A549 (cell line): ENCODE measurements around the gene ROR2.

ENCODE experiments used
- BHLHE40 ChIP-seq: IDR thresholded peaks from 2 replicates; pipeline ENCODE4 v1.6.1; 2012; ENCODE audit warnings: low read depth, low read length, inconsistent platforms
- CBX2 ChIP-seq: fragments of 200-600 bp; sonication (generic); IDR thresholded peaks from 2 replicates; pipeline ENCODE4 v1.6.1; 2016; ENCODE audit warnings: low read depth, mild to moderate bottlenecking, borderline replicate concordance
- EP300 ChIP-seq, 2 experiments: fragments of >200 bp; sonication (Bioruptor Twin); formaldehyde crosslinking; IDR thresholded peaks; 2 replicates in 1 of 2; 3 replicates in 1 of 2; pipeline ENCODE4 v1.6.1; 2016 to 2017
- FOSL2 ChIP-seq, 2 experiments: fragments of 450-650 bp in 1 of 2; fragments of >200 bp in 1 of 2; sonication (Bioruptor Twin) in 1 of 2; formaldehyde crosslinking; IDR thresholded peaks; 2 replicates each; pipeline versions ENCODE4 v1.5.0 to v1.6.1; 2016 to 2020; ENCODE audit warnings: mild to moderate bottlenecking in 1 of 2, moderate library complexity in 1 of 2
- MYC ChIP-seq: IDR thresholded peaks from 2 replicates; pipeline ENCODE4 v1.6.1; 2012; ENCODE audit warnings: mild to moderate bottlenecking, inconsistent platforms, low read length, improper control_type of control experiment, borderline replicate concordance
- PHF8 ChIP-seq: fragments of 200-600 bp; sonication (generic); IDR thresholded peaks from 2 replicates; pipeline ENCODE4 v1.6.1; 2016; ENCODE audit warnings: low read depth, mild to moderate bottlenecking, antibody characterized with exemption, moderate library complexity, borderline replicate concordance
- POLR2A ChIP-seq: IDR thresholded peaks from 2 replicates; pipeline ENCODE4 v1.6.1; 2012; ENCODE audit warnings: mild to moderate bottlenecking, low read length
- RAD21 ChIP-seq, 2 experiments: fragments of >200 bp in 1 of 2; sonication (Bioruptor Twin) in 1 of 2; formaldehyde crosslinking in 1 of 2; IDR thresholded peaks in 1 of 2; conservative IDR thresholded peaks in 1 of 2; 2 replicates in 1 of 2; 3 replicates in 1 of 2; pipeline ENCODE4 v1.6.1; 2012 to 2018; ENCODE audit warnings: inconsistent platforms in 1 of 2
- RFX5 ChIP-seq: fragments of 450-650 bp; IDR thresholded peaks from 2 replicates; pipeline ENCODE4 v1.7.1; 2014; ENCODE audit warnings: antibody characterized with exemption, mild to moderate bottlenecking, moderate library complexity
- ZFP36 ChIP-seq: fragments of 450-650 bp; IDR thresholded peaks from 2 replicates; pipeline ENCODE4 v1.6.1; 2014; ENCODE audit warnings: borderline replicate concordance; ENCODE audit not compliant: partially characterized antibody
- TF ChIP-seq, protein P1 (sequence below): fragments of >200 bp; sonication (Bioruptor Twin); formaldehyde crosslinking; IDR thresholded peaks from 3 replicates; pipeline ENCODE4 v1.5.1; 2016
- TF ChIP-seq, protein P2 (sequence below): fragments of 200-600 bp; sonication (generic); IDR thresholded peaks from 2 replicates; pipeline ENCODE4 v1.6.1; 2016; ENCODE audit warnings: antibody characterized with exemption, mild to moderate bottlenecking, moderate library complexity

DNA sequence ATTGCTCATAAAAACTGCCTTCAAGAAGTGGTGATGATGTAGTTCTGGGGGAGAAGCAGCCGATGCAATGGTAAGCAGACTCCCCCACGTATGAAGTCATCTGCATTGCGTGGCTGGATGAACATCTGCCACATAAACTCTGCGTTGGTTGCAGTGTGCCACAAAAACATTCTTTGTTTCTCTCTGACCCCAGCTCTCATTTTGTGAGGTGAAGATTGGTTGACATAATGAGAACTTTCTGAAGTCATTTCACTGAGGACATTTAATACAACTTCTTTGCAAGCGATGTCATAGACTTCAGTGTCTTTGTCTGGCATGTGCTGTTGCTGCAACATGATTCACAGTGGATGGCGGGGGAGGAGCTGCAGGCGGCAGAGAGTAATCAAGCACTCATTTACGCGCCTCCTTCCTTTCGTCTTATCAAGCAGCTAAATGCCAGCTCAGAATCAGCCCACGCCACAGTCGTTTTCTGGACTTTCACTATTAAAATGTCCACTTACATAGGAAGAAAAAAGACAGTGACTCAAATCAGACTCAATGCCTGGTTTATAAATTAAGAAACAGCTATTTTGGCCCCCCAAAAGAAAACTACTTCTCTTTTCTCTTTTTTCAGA, 434.8 kb downstream of the ROR2 start:
- no peak for TF ChIP-seq MYC
- TF ChIP-seq, protein P1, sequence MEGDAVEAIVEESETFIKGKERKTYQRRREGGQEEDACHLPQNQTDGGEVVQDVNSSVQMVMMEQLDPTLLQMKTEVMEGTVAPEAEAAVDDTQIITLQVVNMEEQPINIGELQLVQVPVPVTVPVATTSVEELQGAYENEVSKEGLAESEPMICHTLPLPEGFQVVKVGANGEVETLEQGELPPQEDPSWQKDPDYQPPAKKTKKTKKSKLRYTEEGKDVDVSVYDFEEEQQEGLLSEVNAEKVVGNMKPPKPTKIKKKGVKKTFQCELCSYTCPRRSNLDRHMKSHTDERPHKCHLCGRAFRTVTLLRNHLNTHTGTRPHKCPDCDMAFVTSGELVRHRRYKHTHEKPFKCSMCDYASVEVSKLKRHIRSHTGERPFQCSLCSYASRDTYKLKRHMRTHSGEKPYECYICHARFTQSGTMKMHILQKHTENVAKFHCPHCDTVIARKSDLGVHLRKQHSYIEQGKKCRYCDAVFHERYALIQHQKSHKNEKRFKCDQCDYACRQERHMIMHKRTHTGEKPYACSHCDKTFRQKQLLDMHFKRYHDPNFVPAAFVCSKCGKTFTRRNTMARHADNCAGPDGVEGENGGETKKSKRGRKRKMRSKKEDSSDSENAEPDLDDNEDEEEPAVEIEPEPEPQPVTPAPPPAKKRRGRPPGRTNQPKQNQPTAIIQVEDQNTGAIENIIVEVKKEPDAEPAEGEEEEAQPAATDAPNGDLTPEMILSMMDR: no peak
- TF ChIP-seq PHF8: no peak
- TF ChIP-seq BHLHE40: no peak
- no peak for TF ChIP-seq RFX5
- no peak for TF ChIP-seq CBX2
- TF ChIP-seq EP300 (IDR thresholded peaks at IDR 0.05): no peak
- no peak for TF ChIP-seq POLR2A
- no peak for TF ChIP-seq ZFP36
- TF ChIP-seq RAD21 (conservative IDR thresholded peaks at IDR 0.05 in 1 of 2, IDR thresholded peaks at IDR 0.05 in 1 of 2): no peak
- TF ChIP-seq, protein P2, sequence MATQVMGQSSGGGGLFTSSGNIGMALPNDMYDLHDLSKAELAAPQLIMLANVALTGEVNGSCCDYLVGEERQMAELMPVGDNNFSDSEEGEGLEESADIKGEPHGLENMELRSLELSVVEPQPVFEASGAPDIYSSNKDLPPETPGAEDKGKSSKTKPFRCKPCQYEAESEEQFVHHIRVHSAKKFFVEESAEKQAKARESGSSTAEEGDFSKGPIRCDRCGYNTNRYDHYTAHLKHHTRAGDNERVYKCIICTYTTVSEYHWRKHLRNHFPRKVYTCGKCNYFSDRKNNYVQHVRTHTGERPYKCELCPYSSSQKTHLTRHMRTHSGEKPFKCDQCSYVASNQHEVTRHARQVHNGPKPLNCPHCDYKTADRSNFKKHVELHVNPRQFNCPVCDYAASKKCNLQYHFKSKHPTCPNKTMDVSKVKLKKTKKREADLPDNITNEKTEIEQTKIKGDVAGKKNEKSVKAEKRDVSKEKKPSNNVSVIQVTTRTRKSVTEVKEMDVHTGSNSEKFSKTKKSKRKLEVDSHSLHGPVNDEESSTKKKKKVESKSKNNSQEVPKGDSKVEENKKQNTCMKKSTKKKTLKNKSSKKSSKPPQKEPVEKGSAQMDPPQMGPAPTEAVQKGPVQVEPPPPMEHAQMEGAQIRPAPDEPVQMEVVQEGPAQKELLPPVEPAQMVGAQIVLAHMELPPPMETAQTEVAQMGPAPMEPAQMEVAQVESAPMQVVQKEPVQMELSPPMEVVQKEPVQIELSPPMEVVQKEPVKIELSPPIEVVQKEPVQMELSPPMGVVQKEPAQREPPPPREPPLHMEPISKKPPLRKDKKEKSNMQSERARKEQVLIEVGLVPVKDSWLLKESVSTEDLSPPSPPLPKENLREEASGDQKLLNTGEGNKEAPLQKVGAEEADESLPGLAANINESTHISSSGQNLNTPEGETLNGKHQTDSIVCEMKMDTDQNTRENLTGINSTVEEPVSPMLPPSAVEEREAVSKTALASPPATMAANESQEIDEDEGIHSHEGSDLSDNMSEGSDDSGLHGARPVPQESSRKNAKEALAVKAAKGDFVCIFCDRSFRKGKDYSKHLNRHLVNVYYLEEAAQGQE: no peak
- no peak for TF ChIP-seq FOSL2 (IDR thresholded peaks at IDR 0.05)
- TF ChIP-seq FOSL2 (CRISPR knock-in tag; IDR thresholded peaks at IDR 0.05): no peak
